Activated naive CD4-positive, alpha-beta T cell treated with Interleukin-2 at 50 U/mL for 16 hours (primary cell): ENCODE data around the gene DHX8.
A peak's percentile ranks its signal among the peaks of the same experiment; 100 is the strongest.

Experiments used
- DNase-seq: peaks from one replicate; pipeline ENCODE4 v3.0.0-alpha.2; 2020

Gene DHX8

GRCh38 chr17:43528319-43528987 lies 44.7 kb downstream of the DHX8 start:
- DNase-seq: no peak

- DNase-seq: no peak
These were observed 45.4 kb downstream of the DHX8 start for GRCh38 chr17:43528988-43529814.

- no peak for DNase-seq
These were observed 46.1 kb downstream of the DHX8 start for GRCh38 chr17:43529947-43530287.

- no peak for DNase-seq
These were observed 46.7 kb downstream of the DHX8 start for GRCh38 chr17:43530288-43531081.

- no peak for DNase-seq
These were observed 47.3 kb downstream of the DHX8 start for GRCh38 chr17:43531082-43531378.

- no peak for DNase-seq
These were observed 48.2 kb downstream of the DHX8 start for GRCh38 chr17:43531955-43532354.

- no peak for DNase-seq
These were observed 48.8 kb downstream of the DHX8 start for GRCh38 chr17:43532581-43532980.

- DNase-seq: no peak
These were observed 49.9 kb downstream of the DHX8 start for GRCh38 chr17:43533699-43534098.

GRCh38 chr17:43534909-43535308 lies 51.1 kb downstream of the DHX8 start:
- no peak for DNase-seq

- DNase-seq: no peak
These were observed 52.6 kb downstream of the DHX8 start for GRCh38 chr17:43536236-43536992.

GRCh38 chr17:43540821-43541674 lies 57.3 kb downstream of the DHX8 start:
- no peak for DNase-seq

GRCh38 chr17:43542859-43543258 lies 59.1 kb downstream of the DHX8 start:
- no peak for DNase-seq

- no peak for DNase-seq
These were observed 59.5 kb downstream of the DHX8 start for GRCh38 chr17:43543300-43543699.

- DNase-seq: no peak
These were observed 60.2 kb downstream of the DHX8 start for GRCh38 chr17:43543771-43544575.

GRCh38 chr17:43545383-43545632 lies 61.5 kb downstream of the DHX8 start:
- DNase-seq: peak; percentile 25

GRCh38 chr17:43546319-43547188 lies 62.8 kb downstream of the DHX8 start, which contains the start of gene ETV4:
ETV4 (minus strand) TSS chr17:43546340; CDS start chr17:43545617, 723 bp downstream.
- peak; percentile 93 for DNase-seq

GRCh38 chr17:43547189-43547550 lies 63.4 kb downstream of the DHX8 start:
- DNase-seq: no peak

GRCh38 chr17:43547659-43548256 lies 64.0 kb downstream of the DHX8 start:
- DNase-seq: no peak

GRCh38 chr17:43548689-43549379 lies 65.1 kb downstream of the DHX8 start:
- DNase-seq: no peak
